Activated naive CD8-positive, alpha-beta T cell treated with anti-CD3 and anti-CD28 coated beads, Interleukin-2, amount 10 ng/mL, durations not matched to agents 7 days and 5 days (primary cell): ENCODE results near the gene VAMP3. TPM values are rescaled to one million over a fixed set of nuclear protein-coding genes. Genes with fewer than 3 reads are reported as not detected.

Experiments
- ATAC-seq: fragments of 150-1000 bp; cut with Tn5 transposase; one replicate; pipeline ENCODE4 v1.10.0; 2021; ENCODE audit warnings: low read depth, moderate library complexity
- POLR2A ChIA-PET: fragments of 350-600 bp; sonication (Branson Sonifier 250); formaldehyde crosslinking; loops from one replicate; lab custom pipeline; 2021; ENCODE audit warnings: antibody characterized with exemption; lab: Charles Lee
- DNase-seq: peaks from one replicate; pipeline ENCODE4 v3.0.0; 2021
- H3K27ac Mint-ChIP-seq: one replicate; pipeline ENCODE4 v1.8.0; 2022; ENCODE audit warnings: mild to moderate bottlenecking, mixed read lengths
- H3K27me3 Mint-ChIP-seq: one replicate; pipeline ENCODE4 v1.8.0; 2022; ENCODE audit warnings: mild to moderate bottlenecking, moderate library complexity, mixed read lengths
- H3K36me3 Mint-ChIP-seq: one replicate; pipeline ENCODE4 v1.8.0; 2021; ENCODE audit warnings: mild to moderate bottlenecking, mixed read lengths
- H3K4me1 Mint-ChIP-seq: one replicate; pipeline ENCODE4 v1.8.0; 2021; ENCODE audit warnings: mixed read lengths
- H3K4me3 Mint-ChIP-seq: one replicate; pipeline ENCODE4 v1.8.0; 2022; ENCODE audit warnings: mild to moderate bottlenecking, moderate library complexity, mixed read lengths
- H3K9me3 Mint-ChIP-seq: one replicate; pipeline ENCODE4 v1.8.0; 2021; ENCODE audit warnings: mixed read lengths
- total RNA-seq, 2 experiments: library from RNA; stranded (reverse); gene quantifications; one replicate each; pipeline ENCODE4 v1.2.3, GENCODE V29; 2021

Gene VAMP3
- total RNA-seq, 2 experiments from 2014 or later: 44.7 to 51.3 TPM

- ATAC-seq: no peak
- no peak for DNase-seq
- POLR2A ChIA-PET: no interaction called here
- no peak overlapping the region for H3K4me3 Mint-ChIP-seq
- H3K36me3 Mint-ChIP-seq: no peaks in the 10 kb centered on the region
- H3K27ac Mint-ChIP-seq: no peak overlapping the region
- H3K9me3 Mint-ChIP-seq: no peaks in the 10 kb centered on the region
- H3K4me1 Mint-ChIP-seq: peaks cover 16% of the 10 kb centered on the region
- H3K27me3 Mint-ChIP-seq: peaks cover 10% of the 10 kb centered on the region
Measured at GRCh38 chr1:7749126-7749525, 22.0 kb upstream of the VAMP3 start.

- ATAC-seq (no peak), DNase-seq (no peak)
- H3K36me3 Mint-ChIP-seq: no peaks in the 10 kb centered on the region
- POLR2A ChIA-PET: interaction anchor here (0.7 kb wide), 1 partner anchor 200 kb away, joined by 3 read pairs; no protein-coding TSS in a partner anchor
- peaks cover 10% of the 10 kb centered on the region for H3K27me3 Mint-ChIP-seq
- H3K27ac Mint-ChIP-seq: no peak overlapping the region
- no peak overlapping the region for H3K4me3 Mint-ChIP-seq
- H3K9me3 Mint-ChIP-seq: no peaks in the 10 kb centered on the region
- peaks cover 18% of the 10 kb centered on the region for H3K4me1 Mint-ChIP-seq
Measured at GRCh38 chr1:7751174-7751573, 19.9 kb upstream of the VAMP3 start.

GRCh38 chr1:7752512-7753417 is 18.3 kb upstream of the VAMP3 start:
- H3K36me3 Mint-ChIP-seq: no peaks in the 10 kb centered on the region
- ATAC-seq (no peak), DNase-seq (no peak)
- peak overlapping the region; percentile 53 for H3K4me3 Mint-ChIP-seq
- peaks cover 18% of the 10 kb centered on the region for H3K4me1 Mint-ChIP-seq
- H3K27ac Mint-ChIP-seq: no peak overlapping the region
- no peaks in the 10 kb centered on the region for H3K9me3 Mint-ChIP-seq
- H3K27me3 Mint-ChIP-seq: peaks cover 5% of the 10 kb centered on the region
- POLR2A ChIA-PET: interaction anchor here (1.0 to 1.4 kb wide), 2 partner anchors 83 to 85 kb away, joined by 3 to 5 read pairs; no protein-coding TSS in a partner anchor

- H3K4me3 Mint-ChIP-seq: peak overlapping the region; percentile 4
- no peak for DNase-seq
- POLR2A ChIA-PET: interaction anchor here (1.4 kb wide), 1 partner anchor 86 kb away, joined by 5 read pairs; no protein-coding TSS in a partner anchor
- no peak overlapping the region for H3K27ac Mint-ChIP-seq
- no peak for ATAC-seq
- peaks cover 5% of the 10 kb centered on the region for H3K27me3 Mint-ChIP-seq
- no peaks in the 10 kb centered on the region for H3K9me3 Mint-ChIP-seq
- peaks cover 18% of the 10 kb centered on the region for H3K4me1 Mint-ChIP-seq
- H3K36me3 Mint-ChIP-seq: no peaks in the 10 kb centered on the region
Measured at GRCh38 chr1:7753641-7754040, 17.5 kb upstream of the VAMP3 start.

GRCh38 chr1:7754234-7754633 is 16.9 kb upstream of the VAMP3 start:
- POLR2A ChIA-PET: no interaction called here
- Mint-ChIP-seq H3K27me3 (peaks cover 6% of the 10 kb centered on the region), H3K4me1 (peaks cover 18% of the 10 kb centered on the region), H3K36me3 (no peaks in the 10 kb centered on the region), H3K9me3 (no peaks in the 10 kb centered on the region), H3K4me3 (peak overlapping the region; percentile 4), H3K27ac (peak overlapping the region; percentile 50)
- ATAC-seq: no peak
- DNase-seq: no peak

GRCh38 chr1:7755448-7755847 is 15.6 kb upstream of the VAMP3 start:
- peaks cover 18% of the 10 kb centered on the region for H3K4me1 Mint-ChIP-seq
- H3K27me3 Mint-ChIP-seq: peaks cover 8% of the 10 kb centered on the region
- DNase-seq (no peak), ATAC-seq (no peak)
- no peak overlapping the region for H3K4me3 Mint-ChIP-seq
- H3K36me3 Mint-ChIP-seq: no peaks in the 10 kb centered on the region
- no peaks in the 10 kb centered on the region for H3K9me3 Mint-ChIP-seq
- no peak overlapping the region for H3K27ac Mint-ChIP-seq
- POLR2A ChIA-PET: interaction anchor here (0.7 kb wide), 1 partner anchor 48 kb away, joined by 7 read pairs; no protein-coding TSS in a partner anchor

GRCh38 chr1:7760245-7760644 is 10.9 kb upstream of the VAMP3 start:
- POLR2A ChIA-PET: no interaction called here
- Mint-ChIP-seq H3K27ac (no peak overlapping the region), H3K9me3 (no peaks in the 10 kb centered on the region), H3K4me1 (no peaks in the 10 kb centered on the region), H3K27me3 (peaks cover 33% of the 10 kb centered on the region), H3K36me3 (no peaks in the 10 kb centered on the region), H3K4me3 (no peak overlapping the region)
- ATAC-seq: no peak
- no peak for DNase-seq

- POLR2A ChIA-PET: no interaction called here
- DNase-seq: no peak
- peaks cover 38% of the 10 kb centered on the region for H3K27me3 Mint-ChIP-seq
- H3K4me1 Mint-ChIP-seq: no peaks in the 10 kb centered on the region
- no peak for ATAC-seq
- H3K36me3 Mint-ChIP-seq: no peaks in the 10 kb centered on the region
- H3K4me3 Mint-ChIP-seq: no peak overlapping the region
- no peak overlapping the region for H3K27ac Mint-ChIP-seq
- no peaks in the 10 kb centered on the region for H3K9me3 Mint-ChIP-seq
Measured at GRCh38 chr1:7761103-7761502, 10.0 kb upstream of the VAMP3 start.

- no peaks in the 10 kb centered on the region for H3K36me3 Mint-ChIP-seq
- POLR2A ChIA-PET: interaction anchor here (0.6 kb wide), 1 partner anchor 155 kb away, joined by 3 read pairs; no protein-coding TSS in a partner anchor
- no peak for DNase-seq
- H3K9me3 Mint-ChIP-seq: no peaks in the 10 kb centered on the region
- no peak overlapping the region for H3K4me3 Mint-ChIP-seq
- H3K27me3 Mint-ChIP-seq: peaks cover 49% of the 10 kb centered on the region
- peaks cover 9% of the 10 kb centered on the region for H3K4me1 Mint-ChIP-seq
- no peak overlapping the region for H3K27ac Mint-ChIP-seq
- no peak for ATAC-seq
Measured at GRCh38 chr1:7767176-7767575, 3.9 kb upstream of the VAMP3 start.

- no peak overlapping the region for H3K4me3 Mint-ChIP-seq
- no peaks in the 10 kb centered on the region for H3K9me3 Mint-ChIP-seq
- H3K27ac Mint-ChIP-seq: no peak overlapping the region
- H3K4me1 Mint-ChIP-seq: peaks cover 20% of the 10 kb centered on the region
- H3K27me3 Mint-ChIP-seq: peaks cover 36% of the 10 kb centered on the region
- no peak for DNase-seq
- peaks cover 4% of the 10 kb centered on the region for H3K36me3 Mint-ChIP-seq
- POLR2A ChIA-PET: no interaction called here
- ATAC-seq: no peak
Measured at GRCh38 chr1:7768583-7768982, 2.5 kb upstream of the VAMP3 start.

GRCh38 chr1:7769673-7770412 is 1.3 kb upstream of the VAMP3 start:
- Mint-ChIP-seq H3K27ac (no peak overlapping the region), H3K9me3 (no peaks in the 10 kb centered on the region), H3K4me3 (no peak overlapping the region), H3K36me3 (peaks cover 9% of the 10 kb centered on the region), H3K4me1 (peaks cover 22% of the 10 kb centered on the region), H3K27me3 (peaks cover 35% of the 10 kb centered on the region)
- DNase-seq: no peak
- ATAC-seq: no peak
- POLR2A ChIA-PET: no interaction called here

- DNase-seq: no peak
- peak overlapping the region; percentile 82 for H3K27ac Mint-ChIP-seq
- ATAC-seq: peak; percentile 15
Measured at GRCh38 chr1:7770669-7770996, 463 bp upstream of the VAMP3 start.

GRCh38 chr1:7771823-7772299 is 765 bp downstream of the VAMP3 start:
- Mint-ChIP-seq H3K9me3 (no peaks in the 10 kb centered on the region), H3K4me1 (peaks cover 25% of the 10 kb centered on the region), H3K36me3 (peaks cover 18% of the 10 kb centered on the region), H3K27ac (peak overlapping the region; percentile 81), H3K27me3 (peaks cover 24% of the 10 kb centered on the region), H3K4me3 (peak overlapping the region; percentile 92)
- POLR2A ChIA-PET: interaction anchor here (1.7 kb wide), 1 partner anchor 10 kb away, joined by 5 read pairs; no protein-coding TSS in a partner anchor
- ATAC-seq (no peak), DNase-seq (no peak)

More at GRCh38 chr1:7770669-7770996, 463 bp upstream of the VAMP3 start:
- H3K36me3 Mint-ChIP-seq: peaks cover 12% of the 10 kb centered on the region
- POLR2A ChIA-PET: interaction anchor here (1.7 kb wide), 1 partner anchor 11 kb away, joined by 5 read pairs; no protein-coding TSS in a partner anchor
- H3K4me3 Mint-ChIP-seq: peak overlapping the region; percentile 83
- H3K9me3 Mint-ChIP-seq: no peaks in the 10 kb centered on the region
- H3K4me1 Mint-ChIP-seq: peaks cover 24% of the 10 kb centered on the region
- H3K27me3 Mint-ChIP-seq: peaks cover 32% of the 10 kb centered on the region
